ENCODE data around the gene COPB2.

DNA sequence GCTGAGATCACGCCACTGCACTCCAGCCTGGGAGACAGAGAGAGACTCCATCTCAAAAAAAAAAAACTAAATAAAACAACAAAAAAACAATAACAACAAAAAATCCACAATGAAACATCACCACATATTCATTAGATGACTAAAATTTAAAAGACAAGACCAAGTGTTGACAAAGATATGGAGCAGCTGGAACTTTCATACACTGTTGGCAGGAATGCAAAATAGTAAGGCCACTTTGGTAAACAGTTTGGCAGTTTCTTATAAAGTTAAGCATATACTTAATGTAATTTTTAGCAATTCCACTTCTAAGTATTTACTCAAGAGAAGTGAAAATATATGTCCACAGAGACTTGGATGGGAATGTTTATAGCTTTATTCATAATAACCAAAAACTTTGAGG lies 43.6 kb upstream of the COPB2 start:
- TF ChIP-seq, protein P1, sequence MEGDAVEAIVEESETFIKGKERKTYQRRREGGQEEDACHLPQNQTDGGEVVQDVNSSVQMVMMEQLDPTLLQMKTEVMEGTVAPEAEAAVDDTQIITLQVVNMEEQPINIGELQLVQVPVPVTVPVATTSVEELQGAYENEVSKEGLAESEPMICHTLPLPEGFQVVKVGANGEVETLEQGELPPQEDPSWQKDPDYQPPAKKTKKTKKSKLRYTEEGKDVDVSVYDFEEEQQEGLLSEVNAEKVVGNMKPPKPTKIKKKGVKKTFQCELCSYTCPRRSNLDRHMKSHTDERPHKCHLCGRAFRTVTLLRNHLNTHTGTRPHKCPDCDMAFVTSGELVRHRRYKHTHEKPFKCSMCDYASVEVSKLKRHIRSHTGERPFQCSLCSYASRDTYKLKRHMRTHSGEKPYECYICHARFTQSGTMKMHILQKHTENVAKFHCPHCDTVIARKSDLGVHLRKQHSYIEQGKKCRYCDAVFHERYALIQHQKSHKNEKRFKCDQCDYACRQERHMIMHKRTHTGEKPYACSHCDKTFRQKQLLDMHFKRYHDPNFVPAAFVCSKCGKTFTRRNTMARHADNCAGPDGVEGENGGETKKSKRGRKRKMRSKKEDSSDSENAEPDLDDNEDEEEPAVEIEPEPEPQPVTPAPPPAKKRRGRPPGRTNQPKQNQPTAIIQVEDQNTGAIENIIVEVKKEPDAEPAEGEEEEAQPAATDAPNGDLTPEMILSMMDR (IDR thresholded peaks at IDR 0.05; ENCODE audit: poor library complexity): no peak
- TF ChIP-seq EZH2 (IDR thresholded peaks at IDR 0.05; ENCODE audit: borderline replicate concordance) (no peak), EZH2phosphoT487 (IDR thresholded peaks at IDR 0.05; ENCODE audit: low read depth, severe bottlenecking, unreplicated experiment) (no peak)

Data from hepatocyte (in vitro differentiated cells).